Measurements from ENCODE around the gene TXNDC17. TPM values are rescaled to one million over a fixed set of nuclear protein-coding genes. Genes with fewer than 3 reads are reported as not detected.

TXNDC17 gene
- total RNA-seq, 1 donor from 2014 or later, result 42.7 TPM

Other genes starting within 250 kb of the TXNDC17 start
- not detected in 2 replicates for gene AIPL1, start 205.9 kb upstream of the TXNDC17 start, total RNA-seq
- 0.27 and 0.69 TPM in 2 replicates for gene PIMREG, start 196.6 kb upstream of the TXNDC17 start, total RNA-seq
- gene PITPNM3, start 84.5 kb upstream of the TXNDC17 start, total RNA-seq, result 0.69 and 1.1 TPM in 2 replicates
- 21.0 and 24.7 TPM in 2 replicates for gene KIAA0753, start 349 bp upstream of the TXNDC17 start, total RNA-seq
- gene MED31, start 10.5 kb downstream of the TXNDC17 start, total RNA-seq, result 16.5 and 23.4 TPM in 2 replicates
- 2.9 and 3.5 TPM in 2 replicates for gene C17orf100, start 10.7 kb downstream of the TXNDC17 start, total RNA-seq
- not detected in 2 replicates for gene SLC13A5, start 72.3 kb downstream of the TXNDC17 start, total RNA-seq
- gene XAF1, start 115.0 kb downstream of the TXNDC17 start, total RNA-seq, result 50.4 and 62.5 TPM in 2 replicates
- gene FBXO39, start 135.2 kb downstream of the TXNDC17 start, total RNA-seq, result 0.12 and 0.22 TPM in 2 replicates
- gene TEKT1, start 190.7 kb downstream of the TXNDC17 start, total RNA-seq, result not detected in 2 replicates